T-helper 1 cell (primary cell): Measurements from ENCODE around the gene CD27.

Experiments used
- DNase-seq, 5 donors: peaks; one replicate each; pipeline ENCODE4 v3.0.0-alpha.2; 2012 to 2020

The CD27 gene

GRCh38 chr12:6434205-6435140 is 10.3 kb upstream of the CD27 start:
- peak in 1 of 5 donors; percentile 67 for DNase-seq

- no peak for DNase-seq
Observed at GRCh38 chr12:6435961-6436715, 8.6 kb upstream of the CD27 start.

GRCh38 chr12:6437586-6437985 is 7.2 kb upstream of the CD27 start:
- no peak for DNase-seq

- no peak for DNase-seq
Observed at GRCh38 chr12:6438345-6438744, 6.4 kb upstream of the CD27 start.

GRCh38 chr12:6440391-6440790 is 4.4 kb upstream of the CD27 start:
- no peak for DNase-seq

- DNase-seq: no peak
Observed at GRCh38 chr12:6442836-6443235, 1.9 kb upstream of the CD27 start.

- peak in 1 of 5 donors; percentile 42 for DNase-seq
Observed at GRCh38 chr12:6443361-6443983, 1.3 kb upstream of the CD27 start.

- no peak for DNase-seq
Observed at GRCh38 chr12:6444031-6444430, 724 bp upstream of the CD27 start.

- DNase-seq: no peak
Observed at GRCh38 chr12:6450091-6450868, 5.5 kb downstream of the CD27 start.

- no peak for DNase-seq
Observed at GRCh38 chr12:6450869-6451347, 6.2 kb downstream of the CD27 start.

GRCh38 chr12:6451348-6452244 is 6.8 kb downstream of the CD27 start, which contains the start of gene TAPBPL:
Gene TAPBPL (plus strand): TSS chr12:6452042. CDS start chr12:6452249, 207 bp downstream.
- DNase-seq: peak; percentile 75 to 88 (median 78)

- no peak for DNase-seq
Observed at GRCh38 chr12:6452245-6452943, 7.6 kb downstream of the CD27 start.

GRCh38 chr12:6452944-6453630 is 8.3 kb downstream of the CD27 start:
- peak in 2 of 5 donors; percentile 19 to 44 for DNase-seq

- no peak for DNase-seq
Observed at GRCh38 chr12:6457220-6457945, 12.6 kb downstream of the CD27 start.

GRCh38 chr12:6458281-6459003 is 13.7 kb downstream of the CD27 start:
- no peak for DNase-seq

- DNase-seq: no peak
Observed at GRCh38 chr12:6459004-6459337, 14.2 kb downstream of the CD27 start.

- DNase-seq: peak in 1 of 5 donors; percentile 72
Observed at GRCh38 chr12:6460751-6461371, 16.1 kb downstream of the CD27 start.
